OCI-LY1 (cell line): ENCODE data around the gene RAB3GAP2.

Source experiments
- H2AFZ ChIP-seq: fragments of 200-600 bp; sonication (generic), shearing (Covaris generic); 2 replicates; pipeline ENCODE4 v1.6.0; 2014; ENCODE audit warnings: antibody characterized with exemption, mild to moderate bottlenecking, low read length
- H3F3A ChIP-seq: fragments of 200-600 bp; sonication (generic), shearing (Covaris generic); 2 replicates; pipeline ENCODE4 v1.6.0; 2014; ENCODE audit warnings: mild to moderate bottlenecking, antibody characterized with exemption, low read length, moderate library complexity; ENCODE audit not compliant: insufficient read depth
- H3K27ac ChIP-seq: fragments of 200-600 bp; sonication (generic); 2 replicates; pipeline ENCODE4 v1.5.1; 2014; ENCODE audit warnings: low read length, mixed run types, mild to moderate bottlenecking, low read depth; ENCODE audit not compliant: poor library complexity, severe bottlenecking
- H3K27me3 ChIP-seq: fragments of 200-600 bp; sonication (generic); 2 replicates; pipeline ENCODE4 v1.6.0; 2014; ENCODE audit warnings: antibody characterized with exemption, mild to moderate bottlenecking, low read length, moderate library complexity; ENCODE audit not compliant: insufficient read depth
- H3K36me3 ChIP-seq: fragments of 200-600 bp; sonication (generic); 2 replicates; pipeline ENCODE4 v1.6.1; 2014; ENCODE audit warnings: mild to moderate bottlenecking, antibody characterized with exemption, low read length, moderate library complexity, mixed read lengths; ENCODE audit not compliant: insufficient read depth
- H3K4me1 ChIP-seq: fragments of 200-600 bp; sonication (generic); 2 replicates; pipeline ENCODE4 v1.5.1; 2014; ENCODE audit warnings: mild to moderate bottlenecking, low read length, moderate library complexity; ENCODE audit not compliant: insufficient read depth, severe bottlenecking
- H3K4me2 ChIP-seq: fragments of 200-600 bp; sonication (generic), shearing (Covaris generic); 2 replicates; pipeline ENCODE4 v1.6.1; 2014; ENCODE audit warnings: low read length
- H3K4me3 ChIP-seq: fragments of 200-600 bp; sonication (generic); 2 replicates; pipeline ENCODE4 v1.5.1; 2014; ENCODE audit warnings: low read length, low read depth, mild to moderate bottlenecking, mixed read lengths; ENCODE audit not compliant: poor library complexity, severe bottlenecking
- H3K79me2 ChIP-seq: fragments of 200-600 bp; shearing (Covaris generic); 2 replicates; pipeline ENCODE4 v1.6.1; 2016; ENCODE audit warnings: mixed run types, low read length, mixed read lengths; ENCODE audit not compliant: insufficient read depth
- H3K9ac ChIP-seq: fragments of 200-600 bp; sonication (generic), shearing (Covaris generic); 2 replicates; pipeline ENCODE4 v1.6.1; 2014; ENCODE audit warnings: mild to moderate bottlenecking, low read length, mixed read lengths
- H3K9me2 ChIP-seq: fragments of 200-600 bp; sonication (generic), shearing (Covaris generic); 2 replicates; pipeline ENCODE4 v1.6.1; 2014; ENCODE audit warnings: low read depth, mild to moderate bottlenecking, low read length, mixed read lengths
- H3K9me3 ChIP-seq: fragments of 200-600 bp; shearing (Covaris generic); 2 replicates; pipeline ENCODE4 v1.6.1; 2014; ENCODE audit warnings: low read length, mixed read lengths
- H4K20me1 ChIP-seq: fragments of 200-600 bp; sonication (generic), shearing (Covaris generic); 2 replicates; pipeline ENCODE4 v1.6.0; 2016; ENCODE audit warnings: mild to moderate bottlenecking, low read length; ENCODE audit not compliant: insufficient read depth
- CTCF ChIP-seq: fragments of 200-600 bp; sonication (generic), shearing (Covaris generic); IDR thresholded peaks from 2 replicates; pipeline ENCODE4 v1.5.1; 2017; ENCODE audit warnings: mild to moderate bottlenecking, antibody characterized with exemption, low read length, moderate library complexity, mixed read lengths
- EZH2 ChIP-seq: fragments of 200-600 bp; sonication (generic), shearing (Covaris generic); IDR thresholded peaks from 2 replicates; pipeline ENCODE4 v1.8.0; 2017; ENCODE audit warnings: borderline replicate concordance, mixed run types, mild to moderate bottlenecking, antibody characterized with exemption, low read length, moderate library complexity, mixed read lengths

Gene RAB3GAP2

GRCh38 chr1:220307607-220308006 lies 35.4 kb upstream of the RAB3GAP2 start:
- no peak overlapping the region for H2AFZ ChIP-seq
- no peak overlapping the region for H3K9ac ChIP-seq
- no peak overlapping the region for H3K4me3 ChIP-seq
- H3K9me2 ChIP-seq, result no peaks in the 10 kb centered on the region
- no peaks in the 10 kb centered on the region; the same call in 1 of the 2 replicates for H3K27me3 ChIP-seq
- no peak for TF ChIP-seq EZH2
- no peak for TF ChIP-seq CTCF
- H3K4me2 ChIP-seq, result no peak overlapping the region
- H3K4me1 ChIP-seq, result no peaks in the 10 kb centered on the region
- no peak overlapping the region for H3K27ac ChIP-seq
- no peaks in the 10 kb centered on the region for H3K79me2 ChIP-seq
- H3K9me3 ChIP-seq, result 0 out of 2 replicates have a peak, but pooled peaks cover 3% of the 10 kb centered on the region
- no peaks in the 10 kb centered on the region for H4K20me1 ChIP-seq
- H3F3A ChIP-seq, result no peaks in the 10 kb centered on the region
- no peaks in the 10 kb centered on the region for H3K36me3 ChIP-seq

- Histone ChIP-seq H3K9me3 (0 out of 2 replicates have a peak, but pooled peaks cover 3% of the 10 kb centered on the region), H3F3A (no peaks in the 10 kb centered on the region), H3K79me2 (no peaks in the 10 kb centered on the region), H3K9ac (no peak overlapping the region), H3K36me3 (no peaks in the 10 kb centered on the region), H3K4me2 (no peak overlapping the region), H4K20me1 (no peaks in the 10 kb centered on the region), H2AFZ (no peak overlapping the region), H3K4me3 (no peak overlapping the region), H3K27me3 (no peaks in the 10 kb centered on the region; the same call in 1 of the 2 replicates), H3K9me2 (no peaks in the 10 kb centered on the region), H3K4me1 (no peaks in the 10 kb centered on the region), H3K27ac (no peak overlapping the region)
- TF ChIP-seq EZH2 (no peak), CTCF (no peak)
Observed at GRCh38 chr1:220306339-220306738, 34.1 kb upstream of the RAB3GAP2 start.

DNA sequence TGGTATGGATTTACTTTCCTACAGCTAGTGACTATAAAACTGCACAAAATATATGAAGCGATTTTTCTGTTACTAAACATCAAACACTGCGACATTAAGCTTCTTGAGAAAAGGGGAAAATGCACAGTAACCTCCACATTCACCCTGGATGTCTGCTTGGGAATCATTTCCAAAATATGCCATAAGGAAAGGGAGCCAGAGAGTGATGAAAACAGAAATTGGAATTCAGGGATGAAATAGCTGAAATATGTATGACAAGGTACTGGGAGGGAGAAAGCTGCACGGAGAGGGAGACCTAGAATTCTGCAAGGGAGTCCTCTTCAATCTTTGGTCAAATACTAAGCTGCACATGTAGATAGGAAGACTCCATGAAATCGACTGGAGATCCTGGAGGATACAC lies 31.6 kb upstream of the RAB3GAP2 start:
- Histone ChIP-seq H3K27me3 (no peaks in the 10 kb centered on the region; the same call in 1 of the 2 replicates), H3K79me2 (no peaks in the 10 kb centered on the region), H3K4me2 (no peak overlapping the region), H3K9me3 (0 out of 2 replicates have a peak, but pooled peaks cover 3% of the 10 kb centered on the region), H3K36me3 (no peaks in the 10 kb centered on the region), H2AFZ (no peak overlapping the region), H3K9ac (no peak overlapping the region), H3K4me1 (no peaks in the 10 kb centered on the region), H4K20me1 (no peaks in the 10 kb centered on the region), H3K9me2 (no peaks in the 10 kb centered on the region), H3K27ac (no peak overlapping the region), H3K4me3 (no peak overlapping the region), H3F3A (no peaks in the 10 kb centered on the region)
- TF ChIP-seq CTCF (no peak), EZH2 (no peak)
